ENCODE results near the gene CCT3.

Gene CCT3

GRCh38 chr1:156276966-156277381 lies 61.1 kb downstream of the CCT3 start:
- DNase-seq, result no peak

GRCh38 chr1:156276532-156276931 lies 61.6 kb downstream of the CCT3 start:
- no peak for DNase-seq

- DNase-seq, result no peak
Observed at GRCh38 chr1:156270314-156270713, 67.8 kb downstream of the CCT3 start.

GRCh38 chr1:156268336-156268735 lies 69.8 kb downstream of the CCT3 start:
- no peak for DNase-seq

- no peak for DNase-seq
Observed at GRCh38 chr1:156266051-156266450, 72.0 kb downstream of the CCT3 start.

GRCh38 chr1:156263288-156263655 lies 74.8 kb downstream of the CCT3 start:
- no peak for DNase-seq

- DNase-seq, result no peak
Observed at GRCh38 chr1:156262461-156263287, 75.4 kb downstream of the CCT3 start.

- DNase-seq, result no peak
Observed at GRCh38 chr1:156260896-156261295, 77.2 kb downstream of the CCT3 start.

- DNase-seq, result no peak
Observed at GRCh38 chr1:156259805-156260204, 78.3 kb downstream of the CCT3 start.
